IMR-90 (cell line): Measurements from ENCODE around the gene CCR9. TPM values are rescaled to one million over a fixed set of nuclear protein-coding genes. Genes with fewer than 3 reads are reported as not detected.

Experiments
- ATAC-seq: fragments of 200-7000 bp; cut with Tn5 transposase; 2 replicates; pipeline ENCODE4 v1.9.1; 2020; ENCODE audit warnings: low read depth, mild to moderate bottlenecking, moderate library complexity
- BruUV-seq: library from RNA; stranded (reverse); fragments of 400-500 nt; replicated peaks from 2 replicates; lab custom pipeline; 2021; lab: Mats Ljungman, UMichigan
- CTCF ChIA-PET: fragments of 300-600 bp; formaldehyde crosslinking; extraction: SDS; loops from one replicate; lab custom pipeline; 2021; ENCODE audit warnings: antibody characterized with exemption; lab: Yijun Ruan, JAX
- POLR2A ChIA-PET: fragments of 300-600 bp; sonication (Branson Sonifier 250); formaldehyde crosslinking; loops from one replicate; lab custom pipeline; 2022; ENCODE audit warnings: antibody characterized with exemption; ENCODE audit not compliant: unreplicated experiment; lab: Charles Lee
- DNase-seq: peaks from one replicate; pipeline ENCODE4 v3.0.0; 2013
- H2AFZ ChIP-seq: replicated peaks from 2 replicates; pipeline ENCODE3; 2013; ENCODE audit warnings: low read length, mild to moderate bottlenecking; ENCODE audit not compliant: poor library complexity
- H2AK5ac ChIP-seq: 2 replicates; pipeline ENCODE4 v1.6.1; 2013; ENCODE audit warnings: low read depth, low read length, inconsistent platforms
- H2AK9ac ChIP-seq: replicated peaks from 2 replicates; pipeline ENCODE3; 2013; ENCODE audit warnings: mild to moderate bottlenecking, low read depth, low read length, moderate library complexity; ENCODE audit not compliant: poor library complexity
- H2BK120ac ChIP-seq: 2 replicates; pipeline ENCODE4 v1.6.1; 2013; ENCODE audit warnings: low read depth, low read length, inconsistent platforms
- H2BK15ac ChIP-seq: 3 replicates; pipeline ENCODE4 v1.6.1; 2013; ENCODE audit warnings: low read depth, low read length, inconsistent platforms
- H2BK20ac ChIP-seq: 2 replicates; pipeline ENCODE4 v1.6.1; 2013; ENCODE audit warnings: low read depth, mild to moderate bottlenecking, inconsistent platforms, low read length, moderate library complexity
- H2BK5ac ChIP-seq: 2 replicates; pipeline ENCODE4 v1.6.1; 2013; ENCODE audit warnings: mild to moderate bottlenecking, low read depth, low read length, inconsistent platforms; ENCODE audit not compliant: poor library complexity, severe bottlenecking
- H3K14ac ChIP-seq: replicated peaks from 2 replicates; pipeline ENCODE4 v1.6.1; 2013; ENCODE audit warnings: low read depth, low read length, inconsistent platforms
- H3K18ac ChIP-seq: 2 replicates; pipeline ENCODE4 v1.6.1; 2013; ENCODE audit warnings: low read depth, low read length, control low read depth
- H3K23ac ChIP-seq: 2 replicates; pipeline ENCODE4 v1.6.1; 2013; ENCODE audit warnings: low read depth, low read length, inconsistent platforms
- H3K27ac ChIP-seq: 2 replicates; pipeline ENCODE4 v1.5.1; 2013; ENCODE audit warnings: mild to moderate bottlenecking, control low read depth, low read length; ENCODE audit not compliant: insufficient read depth
- H3K27me3 ChIP-seq: 2 replicates; pipeline ENCODE4 v1.6.1; 2013; ENCODE audit warnings: low read length; ENCODE audit not compliant: control insufficient read depth, insufficient read depth
- H3K36me3 ChIP-seq: 2 replicates; pipeline ENCODE4 v1.6.1; 2013; ENCODE audit warnings: low read length, mixed read lengths; ENCODE audit not compliant: control insufficient read depth, insufficient read depth
- H3K4ac ChIP-seq: 2 replicates; pipeline ENCODE4 v1.6.1; 2013; ENCODE audit warnings: low read depth, low read length, inconsistent platforms
- H3K4me1 ChIP-seq: 2 replicates; pipeline ENCODE4 v1.6.1; 2013; ENCODE audit warnings: low read length, mixed read lengths; ENCODE audit not compliant: control insufficient read depth, insufficient read depth
- H3K4me2 ChIP-seq: 2 replicates; pipeline ENCODE4 v1.6.1; 2013; ENCODE audit warnings: low read depth, mild to moderate bottlenecking, control low read depth, low read length, moderate library complexity
- H3K4me3 ChIP-seq: 2 replicates; pipeline ENCODE4 v1.5.1; 2013; ENCODE audit warnings: low read depth, mild to moderate bottlenecking, control low read depth, low read length, moderate library complexity; ENCODE audit not compliant: insufficient read depth
- H3K56ac ChIP-seq: 2 replicates; pipeline ENCODE4 v1.6.1; 2013; ENCODE audit warnings: low read length, inconsistent platforms; ENCODE audit not compliant: insufficient read depth; ENCODE audit errors: extremely low read depth
- H3K79me1 ChIP-seq, 2 experiments: 2 replicates each; pipeline ENCODE4 v1.6.1; 2013; ENCODE audit warnings: low read length in 2 of 2, inconsistent platforms in 1 of 2, low read depth in 1 of 2
- H3K9ac ChIP-seq: 2 replicates; pipeline ENCODE4 v1.6.1; 2013; ENCODE audit warnings: low read depth, low read length, control low read depth
- H3K9me1 ChIP-seq: 2 replicates; pipeline ENCODE4 v1.6.1; 2013; ENCODE audit warnings: low read length, inconsistent platforms; ENCODE audit not compliant: insufficient read depth
- H3K9me3 ChIP-seq: 2 replicates; pipeline ENCODE4 v1.6.1; 2013; ENCODE audit warnings: low read length; ENCODE audit not compliant: control insufficient read depth, insufficient read depth
- H4K20me1 ChIP-seq: 2 replicates; pipeline ENCODE4 v1.6.1; 2013; ENCODE audit warnings: low read length, inconsistent platforms; ENCODE audit not compliant: insufficient read depth
- H4K5ac ChIP-seq: 2 replicates; pipeline ENCODE4 v1.6.1; 2013; ENCODE audit warnings: mild to moderate bottlenecking, low read depth, low read length, control low read depth
- H4K8ac ChIP-seq, 2 experiments: 2 replicates each; pipeline ENCODE4 v1.6.1; 2013; ENCODE audit warnings: low read depth in 2 of 2, low read length in 2 of 2, control low read depth in 1 of 2, inconsistent platforms in 1 of 2
- H4K91ac ChIP-seq: 2 replicates; pipeline ENCODE4 v1.6.1; 2013; ENCODE audit warnings: low read depth, low read length, inconsistent platforms; ENCODE audit not compliant: insufficient read depth
- CEBPB ChIP-seq: IDR thresholded peaks from 2 replicates; pipeline ENCODE4 v1.6.1; 2012; ENCODE audit warnings: low read depth, low read length, improper control_type of control experiment
- CHD1 ChIP-seq: IDR thresholded peaks from 2 replicates; pipeline ENCODE4 v1.6.1; 2012; ENCODE audit warnings: low read depth, low read length, improper control_type of control experiment
- CTCF ChIP-seq: conservative IDR thresholded peaks from 2 replicates; pipeline ENCODE4 v1.5.1; 2012; ENCODE audit warnings: mild to moderate bottlenecking, low read depth, low read length, improper control_type of control experiment
- MAFK ChIP-seq: IDR thresholded peaks from 2 replicates; pipeline ENCODE4 v1.6.1; 2012; ENCODE audit warnings: low read depth, low read length, improper control_type of control experiment
- RCOR1 ChIP-seq: IDR thresholded peaks from 2 replicates; pipeline ENCODE4 v1.6.1; 2012; ENCODE audit warnings: mild to moderate bottlenecking, low read length, improper control_type of control experiment; ENCODE audit not compliant: insufficient replicate concordance
- RFX5 ChIP-seq: IDR thresholded peaks from 2 replicates; pipeline ENCODE4 v1.8.0; 2012; ENCODE audit warnings: low read depth, mild to moderate bottlenecking, low read length, moderate library complexity
- WGBS, 2 experiments: methylation state at CpG; one replicate each; pipeline versions ENCODE4 v1.1.5 to v1.1.7; 2013; ENCODE audit warnings: missing lambda C conversion rate in 2 of 2; ENCODE audit not compliant: insufficient read length in 1 of 2; ENCODE audit errors: extremely low coverage in 2 of 2; 5-methylcytosine and 5-hydroxymethylcytosine counted together
- dilution Hi-C: fragments of 300-500 bp; cut with HindIII; formaldehyde crosslinking; loops from one replicate; pipeline ENCODE4 v1.14.3; 2018; ENCODE audit warnings: low sequenced_read_pairs; ENCODE audit not compliant: unreplicated experiment
- in situ Hi-C: fragments of 300-500 bp; cut with MboI; formaldehyde crosslinking; loops from 3 replicates; pipeline ENCODE4 v1.14.3; 2019; ENCODE audit warnings: low sequenced_read_pairs, inconsistent platforms, mixed read lengths
- intact Hi-C: fragments of 100-400 bp; cut with micrococcal nuclease; formaldehyde crosslinking; loops from 2 replicates; pipeline ENCODE4 v1.10.0; 2022
- polyA plus RNA-seq, 3 experiments: library from polyadenylated mRNA; depleted of rRNA; stranded (reverse); fragments of >200 nt; gene quantifications; 2 replicates each; pipeline ENCODE4 v1.2.3, GENCODE V29; 2012; ENCODE audit warnings: low replicate concordance in 1 of 3
- total RNA-seq: library from RNA; depleted of rRNA; stranded (reverse); fragments of >200 nt; gene quantifications from 2 replicates; pipeline ENCODE4 v1.2.3, GENCODE V29; 2012

Gene CCR9
- total and polyA plus RNA-seq, 2 of the 4 experiments (the other 2 are of a cell fraction) = not detected

DNA sequence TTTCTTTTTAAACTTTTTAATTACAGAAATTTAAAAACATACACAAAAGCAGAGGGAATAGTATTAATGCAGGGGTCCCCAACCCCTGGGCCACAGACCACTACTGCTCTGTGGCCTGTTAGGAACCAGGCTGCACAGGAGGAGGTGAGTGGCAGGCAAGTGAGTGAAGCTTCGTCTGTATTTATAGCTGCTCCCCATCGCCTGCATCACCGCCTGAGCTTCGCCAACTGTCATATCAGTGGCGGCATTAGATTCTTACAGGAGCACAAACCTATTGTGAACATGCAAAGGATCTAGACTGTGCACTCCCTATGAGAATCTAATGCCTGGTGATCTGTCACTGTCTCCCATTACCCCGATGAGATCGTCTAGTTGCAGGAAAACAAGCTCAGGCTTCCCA, 22.4 kb downstream of the CCR9 start:
- Histone ChIP-seq H3K9ac (no peak overlapping the region), H2BK15ac (no peak overlapping the region), H4K91ac (no peak overlapping the region), H3K4ac (no peak overlapping the region), H3K79me1 (no peaks in the 10 kb centered on the region), H3K56ac (no peak overlapping the region), H2AK5ac (no peak overlapping the region), H4K8ac (no peak overlapping the region), H3K9me1 (peaks cover 12% of the 10 kb centered on the region; the same call in 1 of the 2 replicates), H3K36me3 (no peaks in the 10 kb centered on the region), H2BK120ac (no peak overlapping the region), H3K27me3 (no peaks in the 10 kb centered on the region), H3K18ac (no peak overlapping the region), H4K20me1 (no peaks in the 10 kb centered on the region), H3K4me3 (no peak overlapping the region), H2AK9ac (no peak overlapping the region), H3K27ac (no peak overlapping the region), H3K23ac (no peak overlapping the region), H2BK20ac (no peak overlapping the region), H3K9me3 (no peaks in the 10 kb centered on the region), H2AFZ (no peak overlapping the region), H3K4me1 (peaks cover 19% of the 10 kb centered on the region), H3K4me2 (no peak overlapping the region), H4K5ac (no peak overlapping the region), H2BK5ac (no peak overlapping the region), H3K14ac (no peak overlapping the region)
- ChIA-PET CTCF (interaction anchor here (0.6 kb wide), 1 partner anchor 42 kb away, joined by 3 read pairs; no protein-coding TSS in a partner anchor), POLR2A (interaction anchor here (0.8 kb wide), 1 partner anchor 189 kb away, joined by 6 read pairs; no protein-coding TSS in a partner anchor)
- TF ChIP-seq RCOR1 (no peak), CTCF (no peak), RFX5 (no peak), MAFK (no peak), CHD1 (no peak), CEBPB (no peak)
- in situ Hi-C loops = no loop called here
- dilution Hi-C loops = no loop called here
- DNase-seq = no peak
- ATAC-seq = no peak
- 96% methylated on average over 4 of the region's 7 CpGs; no CpG with 5 or more reads in 1 of the 2 experiments for WGBS, 2 experiments
- BruUV-seq = no TSS peak
- intact Hi-C loops = no loop called here
